Adrenal gland (tissue), 12 donors: Measurements from ENCODE around the gene THRA. TPM values are rescaled to one million over a fixed set of nuclear protein-coding genes. Genes with fewer than 3 reads are reported as not detected.

Source experiments
- DNase-seq, 7 donors: peaks; one replicate each; pipeline ENCODE4 v3.0.0-alpha.2; 2019 to 2020
- H3K27ac ChIP-seq, 5 donors: fragments of 200-600 bp; sonication (generic) in 4 of 5; 1 replicate in 3 of 5; 2 replicates in 2 of 5; pipeline versions ENCODE4 v1.5.1 to v1.8.0; 2016 to 2020; ENCODE audit warnings: mild to moderate bottlenecking in 1 of 5
- H3K27me3 ChIP-seq: fragments of 200-600 bp; 2 replicates; pipeline ENCODE4 v1.8.0; 2021
- H3K36me3 ChIP-seq, 2 donors: fragments of 200-600 bp; replicated peaks in 1 of 2; 1 replicate in 1 of 2; 2 replicates in 1 of 2; pipeline versions ENCODE4 v1.5.1 to v1.8.0; 2018 to 2022
- H3K4me1 ChIP-seq, 2 donors: fragments of 200-600 bp; replicated peaks in 1 of 2; 1 replicate in 1 of 2; 2 replicates in 1 of 2; pipeline versions ENCODE4 v1.5.1 to v1.8.0; 2018 to 2021
- H3K4me3 ChIP-seq, 4 donors: fragments of 200-600 bp; sonication (generic) in 3 of 4; one replicate each; pipeline ENCODE4 v1.5.1; 2016 to 2018
- H3K9me3 ChIP-seq, 3 donors: fragments of 200-600 bp; sonication (generic) in 1 of 3; replicated peaks in 1 of 3; 1 replicate in 2 of 3; 2 replicates in 1 of 3; pipeline versions ENCODE4 v1.5.1 to v1.8.0; 2016 to 2021
- POLR2A ChIP-seq, 2 donors: fragments of 450-650 bp; IDR thresholded peaks; one replicate each; pipeline ENCODE4 v1.6.1; 2017; ENCODE audit warnings: antibody characterized with exemption in 2 of 2, mild to moderate bottlenecking in 2 of 2, moderate library complexity in 1 of 2
- WGBS, 4 donors: extraction: QIAGEN DNeasy Blood & Tissue Kit in 2 of 4; methylation state at CpG; one replicate each; pipeline versions ENCODE4 v1.1.5 to v1.1.7; 2013 to 2017; 5-methylcytosine and 5-hydroxymethylcytosine counted together
- intact Hi-C, 2 donors: fragments of 100-400 bp; cut with DNase I; formaldehyde crosslinking; loops; one replicate each; pipeline versions ENCODE4 v1.14.1 to v1.15.0; 2022 to 2023
- polyA plus RNA-seq, 3 donors: library from polyadenylated mRNA; stranded (reverse); fragments of 200-250 nt in 2 of 3; fragments of 350-450 nt in 1 of 3; fragmentation: Illumina TruSeq in 1 of 3; extraction: RNeasy Lipid Tissue Mini Kit (QIAGEN cat#74804) in 1 of 3; gene quantifications; one replicate each; pipeline ENCODE4 v1.2.3, GENCODE V29; 2013 to 2014
- total RNA-seq, 9 donors: library from RNA; depleted of rRNA in 4 of 9; stranded (reverse); fragments of >200 nt in 4 of 9; fragments of 120-200 nt in 1 of 9; fragmentation: NEBNext Ultra II Directional in 1 of 9; extraction: Animal tissue kit (Norgen Biotek cat#: 25700) in 1 of 9; gene quantifications; one replicate each; pipeline versions ENCODE4 v1.1.0 to v1.2.4, GENCODE V29; 2013 to 2023
- TF ChIP-seq, protein P1 (sequence below), 6 experiments: fragments of 450-650 bp in 4 of 6; fragments of 200-600 bp in 2 of 6; sonication (generic) in 1 of 6; IDR thresholded peaks; 1 replicate in 5 of 6; 2 replicates in 1 of 6; pipeline versions ENCODE4 v1.5.1 to v1.8.0; 2016 to 2021; ENCODE audit warnings: antibody characterized with exemption in 6 of 6, mild to moderate bottlenecking in 2 of 6, moderate library complexity in 1 of 6
- donor health status: healthy with polysubstance abuse.
- donor health status: Bipolar disorder and iron deficiency.
- donor health status: DM: yes; HTN: yes; CAD: no.
- donor health status: DM: no; HTN: no; CAD: no.
- donor health status: DM: no; HTN: no; CAD: no.
- donor health status: DM: yes; HTN: yes; CAD: no.

Gene THRA
- total and polyA plus RNA-seq, 12 donors = 39.2 to 110 (median 65.8) TPM

DNA sequence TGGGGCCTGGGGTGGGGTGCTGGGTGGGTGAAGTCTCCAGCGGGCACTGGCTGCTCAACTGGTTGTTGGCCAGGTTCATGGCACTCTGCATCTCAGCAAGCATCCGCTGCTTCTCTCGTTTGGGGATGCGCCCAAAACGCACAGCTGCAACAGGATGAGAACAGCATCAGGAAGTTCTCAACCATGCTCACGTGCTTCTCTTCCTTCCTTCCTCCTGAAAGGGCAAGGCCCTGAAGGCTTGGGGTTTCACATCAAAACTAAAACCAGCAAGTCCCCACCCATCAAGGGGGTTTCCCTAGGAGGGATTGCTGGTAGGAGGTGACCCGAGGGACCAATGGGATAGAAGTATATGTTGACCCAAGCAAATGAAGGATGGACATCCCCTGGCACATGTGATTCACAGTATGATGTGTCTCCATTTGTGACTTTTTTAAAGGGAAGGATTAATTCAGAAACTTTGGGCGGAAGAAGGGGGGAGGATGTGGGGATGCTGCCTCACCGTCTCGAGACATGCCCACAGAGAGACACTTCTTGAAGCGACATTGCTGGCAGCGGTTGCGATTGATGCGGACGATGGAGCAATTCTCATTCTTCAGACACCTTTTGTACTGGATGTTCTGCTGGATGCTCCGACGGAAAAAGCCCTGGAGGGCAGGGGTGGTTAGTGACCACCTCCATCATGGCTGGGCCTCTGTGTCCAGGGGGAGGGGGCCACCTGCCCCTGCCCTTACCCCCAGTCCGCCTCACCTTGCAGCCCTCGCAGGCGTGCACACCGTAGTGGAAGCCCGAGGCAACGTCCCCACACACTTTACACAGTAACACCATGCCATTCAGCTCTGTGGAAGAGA lies 33.4 kb downstream of the THRA start:
- WGBS, 4 donors = 39 to 49% (median 44%) methylated on average over 17 to 23 of the region's 23 CpGs
- TF ChIP-seq POLR2A (IDR thresholded peaks at IDR 0.05) = no peak
- TF ChIP-seq, protein P1, sequence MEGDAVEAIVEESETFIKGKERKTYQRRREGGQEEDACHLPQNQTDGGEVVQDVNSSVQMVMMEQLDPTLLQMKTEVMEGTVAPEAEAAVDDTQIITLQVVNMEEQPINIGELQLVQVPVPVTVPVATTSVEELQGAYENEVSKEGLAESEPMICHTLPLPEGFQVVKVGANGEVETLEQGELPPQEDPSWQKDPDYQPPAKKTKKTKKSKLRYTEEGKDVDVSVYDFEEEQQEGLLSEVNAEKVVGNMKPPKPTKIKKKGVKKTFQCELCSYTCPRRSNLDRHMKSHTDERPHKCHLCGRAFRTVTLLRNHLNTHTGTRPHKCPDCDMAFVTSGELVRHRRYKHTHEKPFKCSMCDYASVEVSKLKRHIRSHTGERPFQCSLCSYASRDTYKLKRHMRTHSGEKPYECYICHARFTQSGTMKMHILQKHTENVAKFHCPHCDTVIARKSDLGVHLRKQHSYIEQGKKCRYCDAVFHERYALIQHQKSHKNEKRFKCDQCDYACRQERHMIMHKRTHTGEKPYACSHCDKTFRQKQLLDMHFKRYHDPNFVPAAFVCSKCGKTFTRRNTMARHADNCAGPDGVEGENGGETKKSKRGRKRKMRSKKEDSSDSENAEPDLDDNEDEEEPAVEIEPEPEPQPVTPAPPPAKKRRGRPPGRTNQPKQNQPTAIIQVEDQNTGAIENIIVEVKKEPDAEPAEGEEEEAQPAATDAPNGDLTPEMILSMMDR (IDR thresholded peaks at IDR 0.05) = no peak
- peak overlapping the region in 1 of 4 donors; percentile 60 for H3K4me3 ChIP-seq
- intact Hi-C loops = no loop called here
- H3K4me1 ChIP-seq = peaks cover 50 to 73% of the 10 kb centered on the region in 2 donors
- no peaks in the 10 kb centered on the region for H3K9me3 ChIP-seq
- H3K27ac ChIP-seq = peak overlapping the region in 4 of 5 donors; percentile 96 to 100 (median 96)
- peak in 6 of 7 donors; percentile 48 to 81 (median 64) for DNase-seq
- peaks cover 0 to 53% of the 10 kb centered on the region in 2 donors for H3K36me3 ChIP-seq
- no peaks in the 10 kb centered on the region for H3K27me3 ChIP-seq

DNA sequence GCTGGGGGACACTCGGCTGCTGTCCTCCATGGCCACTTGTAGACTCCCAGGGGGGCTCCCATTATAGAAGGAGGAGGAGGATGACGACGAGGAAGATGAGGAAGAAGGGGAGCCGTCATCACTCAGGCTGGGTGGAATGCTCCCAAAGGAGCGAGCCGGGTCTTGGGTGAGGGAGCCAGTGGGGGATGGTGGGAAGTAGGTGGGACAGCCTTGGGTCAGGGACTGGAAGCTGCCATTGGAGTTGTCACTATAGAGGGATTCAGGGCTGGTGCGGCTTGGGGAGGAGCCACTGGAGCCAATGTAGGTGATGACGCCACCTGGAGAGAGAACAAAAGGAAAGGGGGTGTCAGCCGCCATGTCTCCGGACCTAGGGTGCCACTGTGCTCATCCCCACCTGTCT lies 34.3 kb downstream of the THRA start:
- Histone ChIP-seq H3K4me3 (peak overlapping the region in 1 of 4 donors; percentile 60), H3K36me3 (peaks cover 0 to 53% of the 10 kb centered on the region in 2 donors), H3K27me3 (no peaks in the 10 kb centered on the region), H3K27ac (peak overlapping the region; percentile 96 to 100 (median 97)), H3K9me3 (no peaks in the 10 kb centered on the region), H3K4me1 (peaks cover 54 to 74% of the 10 kb centered on the region in 2 donors)
- intact Hi-C loops = no loop called here
- 46 to 53% (median 48%) methylated on average over 10 of the region's 10 CpGs for WGBS, 4 donors
- TF ChIP-seq, protein P1 (IDR thresholded peaks at IDR 0.05) = no peak
- TF ChIP-seq POLR2A (IDR thresholded peaks at IDR 0.05) = peak in 1 of 2 donors; percentile 37
- peak in 6 of 7 donors; percentile 35 to 72 (median 58) for DNase-seq

DNA sequence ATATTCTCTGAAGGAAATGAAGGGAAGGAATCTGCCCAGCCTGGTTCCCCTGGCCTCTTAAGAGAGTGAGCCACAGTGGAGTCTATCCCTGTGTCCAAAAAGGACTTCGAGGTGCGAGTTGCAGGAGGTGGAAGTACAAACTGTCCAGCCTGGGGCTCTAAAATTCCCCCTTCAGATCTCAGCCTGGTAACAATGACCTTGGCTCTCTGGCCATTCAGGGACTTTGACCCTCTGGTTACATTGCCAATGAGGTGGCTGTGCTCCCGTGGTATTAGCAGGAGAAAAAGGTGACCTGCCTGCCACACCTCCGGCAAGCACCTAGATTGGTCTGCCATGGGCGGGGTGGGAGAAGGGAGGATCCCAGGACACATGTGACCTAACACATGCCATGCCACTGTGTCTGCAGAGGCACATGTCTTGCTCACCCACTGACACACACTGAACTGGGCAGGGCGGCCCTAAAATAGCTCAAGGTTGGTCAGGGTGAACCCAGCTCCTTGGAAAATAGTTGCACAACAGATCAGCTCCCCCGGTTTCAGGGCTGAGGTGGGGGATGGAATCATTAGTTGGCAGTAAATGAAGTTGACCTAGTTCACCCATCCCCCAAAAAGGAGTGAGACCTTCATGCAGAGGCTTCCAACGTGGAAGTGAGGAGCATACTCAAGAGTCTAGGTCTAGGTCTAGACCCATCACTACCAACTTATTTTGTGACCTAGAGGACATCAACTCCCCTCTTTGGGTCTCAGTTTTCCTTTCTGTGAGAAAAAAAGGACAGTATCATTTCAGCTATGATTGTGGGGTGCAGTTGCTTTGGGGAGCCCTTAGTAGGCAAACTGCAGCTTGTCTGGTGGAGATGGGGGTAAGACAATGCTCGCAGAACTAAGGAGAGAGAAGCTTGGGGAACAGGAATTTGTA lies 35.4 kb downstream of the THRA start:
- intact Hi-C loops = no loop called here
- WGBS, 4 donors = 11 to 20% (median 20%) methylated on average over 8 to 9 of the region's 9 CpGs
- peak; percentile 89 to 96 (median 95) for DNase-seq
- peak in 1 of 2 donors; percentile 65 for TF ChIP-seq POLR2A (IDR thresholded peaks at IDR 0.05)
- TF ChIP-seq, protein P1 (IDR thresholded peaks at IDR 0.05) = no peak
- H3K27ac ChIP-seq = peak overlapping the region; percentile 96 to 100 (median 97)
- no peaks in the 10 kb centered on the region for H3K27me3 ChIP-seq
- H3K36me3 ChIP-seq = peaks cover 0 to 48% of the 10 kb centered on the region in 2 donors
- H3K4me3 ChIP-seq = peak overlapping the region in 2 of 4 donors; percentile 30 to 60
- H3K9me3 ChIP-seq = no peaks in the 10 kb centered on the region
- peaks cover 57 to 73% of the 10 kb centered on the region in 2 donors for H3K4me1 ChIP-seq
